GM12892 (cell line): ENCODE data around the gene TFF1.

Experiments
- POLR2AphosphoS5 ChIP-seq: IDR thresholded peaks from 2 replicates; pipeline ENCODE4 v1.6.1; 2011; ENCODE audit warnings: low read depth, low read length, control low read depth
- TAF1 ChIP-seq: IDR thresholded peaks from 2 replicates; pipeline ENCODE4 v1.6.1; 2011; ENCODE audit warnings: low read depth, mild to moderate bottlenecking, control low read depth, low read length, borderline replicate concordance

DNA sequence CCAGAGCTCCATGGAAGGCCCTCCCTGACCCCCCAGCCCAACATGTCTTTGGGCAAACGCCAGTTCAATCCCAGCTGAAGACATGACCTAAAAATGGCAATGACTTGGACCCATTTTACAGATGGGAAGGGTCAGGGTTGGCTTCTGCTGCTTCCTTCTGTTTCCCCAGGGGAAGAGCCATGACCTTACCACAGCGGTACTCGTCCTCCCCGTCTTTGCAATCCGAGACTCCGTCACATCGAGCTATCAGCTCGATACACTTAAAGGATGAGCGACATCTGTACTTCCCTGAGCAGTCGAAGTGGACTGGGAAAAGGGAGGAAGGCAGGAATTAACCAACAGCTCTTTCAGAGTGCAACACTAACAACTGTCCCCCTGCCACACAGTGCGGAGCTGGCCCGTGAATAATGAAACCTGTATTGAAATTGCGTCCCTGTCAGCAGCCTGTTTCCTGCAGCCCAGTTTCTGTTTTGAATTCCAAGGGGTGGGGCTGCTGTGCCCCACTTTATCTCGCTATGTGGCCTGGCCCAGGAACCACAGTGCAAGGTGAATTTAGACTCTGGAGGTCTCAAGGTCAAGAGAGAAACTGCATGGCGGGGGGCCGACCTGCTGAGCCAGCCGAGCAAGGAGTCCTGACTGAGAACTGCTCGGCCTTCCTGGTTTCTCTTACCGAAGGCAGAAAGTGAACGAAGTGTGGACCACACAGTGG is 22.6 kb upstream of the TFF1 start:
- no peak for TF ChIP-seq POLR2AphosphoS5
- TF ChIP-seq TAF1: no peak
